Endothelial cell of hepatic sinusoid (primary cell): ENCODE measurements around the gene ARHGAP10.

Source experiments
- in situ Hi-C: cut with HindIII; loops from 2 replicates; pipeline ENCODE4 v1.10.0; 2017; ENCODE audit warnings: low sequenced_read_pairs

ARHGAP10 gene

DNA sequence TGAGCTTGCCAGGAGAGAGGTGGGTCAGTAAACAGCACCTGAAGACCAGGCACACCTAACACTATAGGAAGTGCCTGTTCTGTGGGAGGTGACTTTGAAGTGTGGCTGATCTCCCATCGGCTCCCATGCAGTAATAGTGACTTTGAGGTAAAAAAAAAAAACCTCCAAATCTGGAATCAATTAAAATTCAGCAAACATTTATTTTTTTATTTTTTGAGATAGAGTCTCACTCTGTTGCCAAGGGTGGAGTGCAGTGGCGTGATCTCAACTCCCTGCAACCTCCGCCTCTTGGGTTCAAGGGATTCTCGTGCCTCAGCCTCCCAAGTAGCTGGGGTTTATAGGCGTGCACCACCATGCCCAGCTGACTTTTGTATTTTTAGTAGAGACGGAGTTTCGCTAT is 32.4 kb downstream of the ARHGAP10 start:
- in situ Hi-C loops, result no loop called here

DNA sequence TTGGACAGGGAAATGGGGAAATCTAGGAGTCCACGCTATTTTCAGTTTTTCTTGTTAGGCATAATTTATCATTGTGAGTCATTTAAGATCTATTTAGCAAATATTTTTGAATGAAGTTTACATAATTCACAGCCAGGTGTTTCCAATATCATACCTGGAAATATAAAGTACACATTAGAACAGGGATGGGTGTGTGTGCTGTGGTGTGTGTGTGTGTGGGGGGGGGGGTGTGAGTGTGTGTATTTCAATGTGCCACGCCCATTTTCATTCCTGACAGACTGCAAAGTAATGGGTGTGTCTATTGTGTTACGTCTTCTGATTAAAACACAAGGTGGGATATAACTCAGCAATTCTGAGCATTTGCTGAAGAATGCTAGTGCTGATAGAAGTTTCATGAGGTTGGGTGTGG is 33.2 kb downstream of the ARHGAP10 start:
- in situ Hi-C loops, result no loop called here

DNA sequence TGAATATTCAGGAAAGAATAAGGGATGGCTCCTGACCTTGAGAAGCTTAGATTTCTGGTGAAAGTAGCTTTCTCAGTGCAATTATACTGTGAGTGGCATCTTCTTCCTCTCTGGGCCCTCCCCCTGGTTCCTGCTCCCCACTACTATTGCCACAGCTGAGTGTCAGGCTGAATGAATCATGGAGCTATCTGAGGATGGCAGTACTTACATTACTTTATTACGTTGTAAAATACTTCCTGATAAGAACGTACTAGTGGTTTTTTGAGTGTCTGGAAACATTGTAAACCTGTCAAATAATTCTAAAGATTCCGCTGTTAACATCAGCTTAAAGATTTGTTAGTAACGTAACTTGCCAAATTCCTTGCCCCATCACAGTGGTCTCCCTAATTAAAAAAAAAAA is 36.2 kb downstream of the ARHGAP10 start:
- in situ Hi-C loops, result no loop called here

DNA sequence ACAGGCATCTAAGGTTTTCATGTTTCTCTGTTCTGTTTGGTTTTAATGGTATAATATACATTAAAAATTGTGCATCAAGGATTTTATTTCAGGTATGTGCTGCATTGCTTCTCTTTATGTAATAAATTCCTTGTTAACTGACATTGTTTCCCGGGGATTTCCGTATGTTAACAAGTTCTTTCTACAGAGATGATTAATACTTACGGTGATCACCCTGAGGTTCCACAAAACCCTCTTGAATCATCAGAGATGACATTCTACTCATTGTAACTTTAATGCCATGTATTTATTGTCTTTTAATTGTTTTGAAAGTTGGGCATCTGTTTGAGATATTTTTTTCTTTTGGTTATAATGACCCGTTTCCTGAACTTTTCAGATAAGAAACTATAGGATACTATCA is 37.5 kb downstream of the ARHGAP10 start:
- in situ Hi-C loops, result no loop called here

DNA sequence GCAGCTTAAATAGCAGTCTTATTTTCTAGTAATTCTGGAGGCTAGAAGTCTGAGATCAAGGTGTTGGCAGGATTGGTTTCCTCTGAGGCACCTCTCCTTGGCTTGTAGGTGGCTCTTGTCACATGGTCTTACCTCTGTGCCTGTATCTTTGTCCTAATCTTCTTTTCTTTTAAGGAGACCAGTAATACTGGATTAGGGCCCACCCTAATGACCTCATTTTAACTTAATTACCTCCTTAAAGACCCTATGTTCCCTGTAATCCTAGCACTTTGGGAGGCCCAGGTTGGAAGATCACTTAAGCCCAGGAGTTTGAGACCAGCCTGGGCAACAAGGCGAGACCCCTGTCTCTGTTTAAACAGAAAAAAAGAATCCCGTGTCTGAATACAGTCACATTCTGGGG is 38.9 kb downstream of the ARHGAP10 start:
- in situ Hi-C loops, result loop anchor here (5.0 kb wide), 1 partner anchor 39 kb away; the partner anchor contains the start of gene ARHGAP10

DNA sequence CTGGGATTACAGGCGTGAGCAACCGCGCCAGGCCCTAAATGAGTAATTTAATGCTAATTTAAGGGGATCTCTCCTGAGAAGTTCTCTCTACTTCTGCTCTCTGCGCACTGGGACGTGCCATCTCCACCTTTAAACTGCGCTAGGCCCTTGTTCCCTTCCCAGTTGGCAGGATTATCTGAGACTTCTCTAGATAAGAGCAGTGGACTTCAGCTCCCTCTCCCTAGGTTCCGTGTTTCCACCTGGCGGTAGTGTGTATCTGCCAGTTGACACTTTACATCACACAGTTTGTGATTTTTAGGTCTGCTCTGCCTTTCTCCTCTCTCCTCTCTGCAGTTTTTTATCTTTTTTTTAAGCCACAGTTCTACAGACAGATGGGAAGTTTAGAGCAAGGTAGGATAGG is 40.2 kb downstream of the ARHGAP10 start:
- in situ Hi-C loops, result loop anchor here (5.0 kb wide), 1 partner anchor 40 kb away; the partner anchor contains the start of gene ARHGAP10

DNA sequence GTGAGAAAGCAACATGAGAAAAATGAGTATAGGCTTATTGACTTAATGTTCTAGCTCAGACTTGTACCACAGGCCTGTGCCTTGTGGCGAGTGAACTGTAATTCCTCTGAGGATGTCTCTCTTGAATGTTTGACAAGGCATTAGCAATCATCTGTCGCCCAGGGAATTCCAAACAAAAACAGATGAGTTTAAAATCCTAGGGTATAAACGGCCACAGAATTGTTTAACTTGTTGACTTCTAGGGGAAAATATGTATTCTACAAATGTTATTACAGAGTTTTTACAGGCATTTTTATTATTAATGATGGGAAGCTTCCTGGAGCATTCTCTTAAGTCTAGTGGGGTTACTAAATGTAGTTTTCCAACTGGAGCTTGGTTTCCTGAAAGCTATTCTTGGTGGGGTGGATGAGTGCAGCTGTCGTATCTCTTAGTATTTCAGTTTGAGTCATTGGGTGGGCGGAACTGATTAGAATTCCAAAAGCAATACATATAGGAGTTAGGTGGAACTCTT is 40.6 kb downstream of the ARHGAP10 start:
- in situ Hi-C loops, result loop anchor here (5.0 kb wide), 1 partner anchor 40 kb away; the partner anchor contains the start of gene ARHGAP10

DNA sequence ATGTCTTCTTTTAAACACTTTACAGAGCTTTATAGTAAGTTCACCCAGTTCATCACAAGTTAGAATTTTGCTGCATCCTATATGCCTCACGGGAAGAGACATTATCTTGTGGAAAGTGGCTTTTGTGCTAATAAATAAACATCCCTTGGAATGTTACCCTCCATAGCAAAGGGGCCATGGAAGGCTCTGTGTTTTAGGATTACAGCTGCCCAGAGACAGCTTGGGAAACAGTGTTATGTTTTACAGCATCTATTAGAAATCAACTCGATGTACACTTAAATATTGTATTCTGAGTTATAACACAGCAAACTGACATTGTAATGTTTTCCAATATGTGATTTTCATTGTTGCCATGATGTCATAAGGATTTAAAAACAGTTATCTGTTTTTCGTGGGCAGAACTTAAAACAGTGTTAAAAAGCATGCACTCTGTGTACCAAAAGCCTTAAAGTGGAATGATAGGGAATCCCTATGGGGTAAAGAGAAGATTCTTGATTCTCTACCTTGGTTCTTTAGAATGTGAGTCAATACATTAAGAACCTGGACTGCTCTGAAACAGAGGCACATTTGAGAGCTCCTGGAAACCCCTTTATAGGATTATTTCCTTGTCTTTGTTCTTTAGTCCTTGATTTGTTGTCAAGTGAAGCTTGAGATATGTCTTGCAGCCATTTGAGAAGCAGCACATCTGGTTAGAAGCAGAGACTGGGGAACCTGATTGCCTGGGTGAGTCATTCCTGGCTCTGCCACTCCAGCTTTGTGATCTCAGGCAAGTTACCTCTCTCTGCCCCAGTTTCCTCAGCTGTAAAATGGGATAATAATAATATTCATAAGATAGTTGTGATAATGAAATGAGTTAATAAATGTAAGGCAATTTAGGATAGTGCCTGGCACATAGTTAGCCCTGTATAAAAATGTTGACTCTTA is 41.6 kb downstream of the ARHGAP10 start:
- in situ Hi-C loops, result loop anchor here (5.0 kb wide), 1 partner anchor 41 kb away; the partner anchor contains the start of gene ARHGAP10

DNA sequence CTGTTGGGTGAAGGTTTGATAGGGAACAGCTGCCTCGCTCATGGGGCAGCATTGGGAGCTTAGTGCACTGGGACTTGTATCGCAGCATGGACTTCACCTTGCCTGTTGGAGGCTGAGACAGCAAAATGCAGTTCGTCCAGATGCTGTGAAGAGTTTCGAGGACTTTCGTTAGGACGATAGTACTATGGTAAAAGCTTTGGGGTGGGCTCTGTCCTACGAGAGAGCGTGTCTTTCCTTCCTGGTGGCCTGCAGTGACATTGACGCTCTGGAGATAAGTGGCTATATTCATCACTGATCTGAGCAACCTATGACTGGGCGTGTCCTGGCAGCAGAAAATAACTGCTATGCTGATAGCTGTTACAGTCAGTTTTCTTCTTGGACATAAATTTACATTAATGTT is 44.8 kb downstream of the ARHGAP10 start:
- in situ Hi-C loops, result no loop called here

DNA sequence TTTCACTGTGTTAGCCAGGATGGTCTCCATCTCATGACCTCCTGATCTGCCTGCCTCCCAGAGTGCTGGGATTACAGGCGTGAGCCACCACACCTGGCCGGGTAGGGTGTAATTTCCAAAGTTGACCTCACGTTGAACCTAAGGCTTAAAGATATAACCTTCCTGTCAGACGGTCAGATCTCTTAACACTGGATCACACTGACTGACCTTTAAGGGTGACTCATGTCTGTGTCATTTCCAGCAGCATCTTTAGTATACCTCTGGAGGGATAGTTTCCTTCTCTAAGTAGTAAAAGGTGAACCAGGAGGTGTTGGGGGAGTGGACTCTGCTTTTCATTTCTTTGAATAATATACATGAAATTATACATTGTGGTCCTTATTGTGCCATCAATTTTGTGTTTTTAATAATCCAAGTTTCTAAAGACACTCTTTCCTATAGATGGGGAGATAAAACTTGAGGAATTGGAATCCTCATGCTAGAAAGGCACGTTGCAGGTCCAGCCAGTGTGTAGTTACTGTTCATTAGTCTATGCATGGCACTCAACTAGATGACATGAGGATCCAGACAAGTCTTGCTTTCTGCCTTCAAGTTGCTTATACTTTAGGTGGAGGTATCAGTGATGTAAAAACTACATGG is 45.7 kb downstream of the ARHGAP10 start:
- in situ Hi-C loops, result no loop called here

DNA sequence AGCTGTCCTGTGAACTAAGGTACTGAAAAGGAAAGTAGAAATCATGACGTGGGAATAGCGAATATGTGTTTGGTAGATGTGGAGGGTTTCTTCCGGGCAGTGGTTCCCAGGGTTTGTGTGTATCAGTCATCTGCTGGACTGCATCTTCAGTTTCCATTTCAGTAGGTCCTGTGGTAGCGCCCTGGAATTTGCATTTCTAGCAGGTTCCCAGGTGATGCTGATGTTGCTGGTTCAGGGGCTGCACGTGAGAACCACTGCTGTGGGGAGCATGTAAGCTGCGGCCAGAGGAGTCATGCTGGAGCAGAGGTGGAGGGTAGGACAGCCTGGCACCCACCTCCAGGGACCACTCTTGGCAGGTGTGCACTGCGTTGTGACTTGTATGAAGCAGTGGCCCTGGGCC is 47.1 kb downstream of the ARHGAP10 start:
- in situ Hi-C loops, result no loop called here

DNA sequence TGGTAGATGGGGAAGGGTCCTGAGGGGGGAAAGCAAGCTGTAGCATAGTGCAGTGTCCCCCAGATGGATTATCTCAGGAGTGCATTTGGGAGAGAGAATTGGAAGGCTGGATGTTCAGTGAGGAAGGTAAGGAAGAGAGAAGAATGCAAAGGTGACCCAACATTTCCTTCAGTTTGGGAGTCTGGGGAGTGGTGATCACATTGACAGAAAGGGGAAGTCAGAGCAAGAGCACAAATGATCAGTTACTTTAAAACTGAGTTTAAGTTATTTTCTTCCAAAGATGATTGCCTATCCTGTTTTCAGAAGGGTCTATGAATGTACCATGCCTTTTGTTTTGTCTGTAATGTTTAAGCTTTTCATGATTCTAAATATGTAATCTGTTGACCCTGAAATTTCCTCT is 47.6 kb downstream of the ARHGAP10 start:
- in situ Hi-C loops, result no loop called here

DNA sequence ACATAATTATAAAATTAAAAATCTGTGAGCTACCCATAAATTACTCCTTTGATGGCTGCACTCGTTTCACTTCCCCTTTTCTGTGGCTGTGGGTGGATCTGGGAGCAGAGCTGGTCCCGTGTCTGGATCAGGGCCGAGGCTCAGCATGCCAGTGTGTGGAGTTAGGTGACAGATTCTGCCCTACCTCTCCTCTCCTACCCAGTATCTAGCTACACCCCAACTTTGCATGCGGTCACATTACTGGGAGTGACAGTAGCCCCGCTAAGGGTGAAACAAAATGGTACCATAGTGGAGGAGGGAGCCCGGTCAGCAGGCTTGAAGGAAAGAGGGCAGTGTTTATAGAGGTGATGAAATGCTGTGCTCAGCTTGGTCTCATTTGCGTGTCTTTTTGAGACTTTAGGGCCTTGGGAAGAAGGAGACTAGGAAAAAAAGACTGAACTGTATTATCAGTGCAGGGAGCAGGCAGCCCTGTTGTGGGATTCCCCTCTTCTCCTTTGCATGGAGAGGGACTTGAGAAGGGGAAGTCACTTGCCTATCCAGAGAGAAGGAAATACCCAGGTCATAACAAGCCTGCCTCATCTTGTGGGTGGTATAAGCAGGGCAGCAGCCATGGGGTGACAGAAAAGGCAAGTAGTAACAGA is 48.4 kb downstream of the ARHGAP10 start:
- in situ Hi-C loops, result no loop called here

DNA sequence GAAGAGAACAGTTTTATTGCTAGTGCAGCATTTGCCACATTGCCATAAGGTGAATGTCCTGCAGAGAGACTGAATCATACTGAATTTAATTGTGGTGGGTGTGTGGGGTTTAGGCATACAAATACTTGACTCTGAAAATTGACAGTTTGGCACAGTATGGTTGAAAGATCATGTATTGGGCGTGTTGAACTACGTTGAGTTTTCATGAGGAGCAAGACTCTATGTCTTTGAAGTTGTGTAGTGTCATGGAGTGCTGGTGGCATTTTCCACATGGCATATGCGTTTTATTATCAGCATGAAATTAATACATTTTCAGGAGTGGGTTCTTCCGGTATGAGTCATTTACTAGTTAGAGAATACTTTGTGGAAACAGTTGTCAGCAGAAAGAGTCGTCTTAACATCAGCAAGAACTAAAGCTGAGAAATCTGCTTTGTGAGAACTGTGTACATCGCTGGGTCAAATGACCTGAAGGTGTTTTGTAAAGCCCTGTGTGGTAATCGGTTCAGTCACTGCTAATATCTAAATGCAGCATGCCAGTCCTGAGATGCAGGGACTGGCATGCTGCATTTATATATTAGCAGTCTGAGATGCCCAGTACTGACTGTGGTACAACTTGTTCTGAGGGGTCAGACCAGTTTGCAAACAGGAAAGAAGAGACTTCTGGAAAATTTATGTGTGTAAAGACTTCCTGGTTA is 50.3 kb downstream of the ARHGAP10 start:
- in situ Hi-C loops, result no loop called here

DNA sequence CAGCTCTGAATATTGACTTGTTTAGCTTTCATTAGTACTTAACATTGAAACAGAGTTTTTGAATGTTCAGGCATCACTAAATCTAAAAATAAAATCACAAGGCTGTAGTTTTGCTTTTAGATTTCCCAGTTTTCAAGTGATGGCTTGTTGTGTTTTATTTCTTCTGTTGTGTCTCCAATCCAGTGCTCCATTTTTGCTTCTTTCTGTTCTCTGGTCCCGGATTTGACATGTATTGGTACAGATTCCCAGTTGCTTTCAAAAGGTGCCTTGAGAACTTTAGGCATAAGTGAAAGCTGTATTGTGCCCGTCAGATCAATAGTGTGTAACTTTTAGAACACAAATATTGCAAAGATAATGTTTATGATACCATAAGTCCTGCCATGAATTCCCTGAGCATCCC is 53.2 kb downstream of the ARHGAP10 start:
- in situ Hi-C loops, result no loop called here

DNA sequence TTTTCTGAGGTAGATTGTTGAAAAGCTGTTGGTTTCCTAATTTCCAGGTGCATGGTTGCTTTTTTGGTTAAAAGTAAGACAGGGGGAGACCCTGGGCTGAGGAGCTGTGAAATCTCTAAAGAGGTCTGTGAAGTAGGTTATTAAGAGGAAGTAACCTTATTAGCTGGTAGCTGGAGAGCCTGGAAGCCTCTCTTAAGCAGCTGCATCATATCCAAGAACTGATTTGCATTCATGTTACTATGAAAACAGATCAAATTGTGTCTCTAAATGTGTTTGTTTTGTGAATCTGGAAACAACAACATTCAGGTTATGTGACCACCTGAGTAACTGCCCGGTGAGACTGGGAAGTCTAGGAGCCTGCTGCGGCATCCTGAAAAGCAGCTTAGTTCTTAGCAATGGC is 54.1 kb downstream of the ARHGAP10 start:
- in situ Hi-C loops, result no loop called here

DNA sequence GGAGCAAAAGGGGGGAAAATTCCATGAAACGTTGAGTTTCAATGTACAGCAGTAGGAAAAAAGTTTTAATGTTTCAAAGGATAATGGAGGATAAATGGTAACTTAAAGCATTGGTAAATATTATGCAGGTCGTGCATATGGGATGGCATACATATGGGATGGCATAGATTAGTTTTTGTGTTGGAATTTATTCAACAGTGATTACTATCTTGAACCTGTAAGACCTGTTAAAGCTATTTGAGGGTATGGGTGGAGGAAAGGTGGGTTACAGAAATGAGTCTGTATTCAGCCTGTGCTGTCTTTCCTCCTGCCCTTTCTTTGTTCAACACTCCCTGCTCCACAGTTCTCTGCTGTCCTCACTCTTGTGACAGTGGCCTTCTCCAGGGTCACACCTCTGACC is 54.6 kb downstream of the ARHGAP10 start:
- in situ Hi-C loops, result no loop called here

DNA sequence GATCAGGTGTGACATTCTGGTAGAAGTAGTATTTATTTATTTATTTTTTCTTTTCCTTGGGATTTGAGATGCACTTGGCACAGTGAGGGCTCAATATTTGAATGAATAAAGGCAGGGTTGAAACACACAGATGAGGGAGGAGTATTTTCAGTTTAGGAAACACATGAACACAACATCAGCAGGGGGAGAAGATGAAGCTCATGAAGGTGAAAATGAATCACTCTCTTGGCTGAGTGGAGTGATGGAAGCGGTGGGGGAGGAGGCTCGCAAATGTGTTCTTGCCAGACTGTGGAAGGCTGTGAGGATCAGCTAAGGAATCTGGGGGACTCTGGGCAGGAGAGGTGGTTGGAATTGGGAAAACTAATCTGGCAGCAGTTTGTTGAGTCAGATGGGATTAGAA is 55.3 kb downstream of the ARHGAP10 start:
- in situ Hi-C loops, result no loop called here

DNA sequence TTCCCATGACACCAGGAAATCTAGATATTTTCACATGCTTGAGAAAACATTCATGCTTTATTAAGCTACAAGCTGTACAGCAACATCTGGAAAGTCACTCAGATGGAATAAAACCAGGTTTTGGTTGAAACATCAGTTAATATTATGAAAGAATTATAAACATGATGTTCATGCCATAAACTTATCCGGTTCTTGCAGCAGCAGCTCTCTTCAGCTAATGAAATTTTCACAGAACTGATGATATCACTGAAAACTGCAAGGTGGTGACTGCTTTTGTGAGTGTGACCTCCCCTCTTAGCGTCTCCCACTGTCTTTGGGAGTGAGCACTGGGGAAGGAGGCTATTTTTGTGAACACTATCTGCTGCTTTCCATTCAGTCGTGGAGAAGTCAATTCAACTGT is 56.9 kb downstream of the ARHGAP10 start:
- in situ Hi-C loops, result no loop called here

DNA sequence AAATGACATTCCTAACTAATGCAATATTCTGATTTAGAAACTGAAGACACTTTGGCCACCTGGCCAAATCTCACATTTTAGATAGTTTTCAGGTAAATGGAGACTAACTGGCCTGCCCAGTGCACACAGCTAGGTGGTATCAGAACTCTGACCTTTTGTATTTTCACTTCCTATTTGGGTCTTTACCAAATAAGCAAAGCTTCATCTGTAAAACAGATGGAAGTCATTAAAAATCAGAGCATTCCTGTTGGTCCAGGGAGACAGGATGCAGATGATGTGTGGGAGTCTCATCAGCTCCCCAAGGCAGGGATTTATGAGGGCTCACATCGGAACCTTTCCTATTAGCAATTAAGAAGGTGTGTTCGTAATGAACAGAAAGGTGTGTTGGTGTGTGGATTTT is 57.7 kb downstream of the ARHGAP10 start:
- in situ Hi-C loops, result no loop called here

DNA sequence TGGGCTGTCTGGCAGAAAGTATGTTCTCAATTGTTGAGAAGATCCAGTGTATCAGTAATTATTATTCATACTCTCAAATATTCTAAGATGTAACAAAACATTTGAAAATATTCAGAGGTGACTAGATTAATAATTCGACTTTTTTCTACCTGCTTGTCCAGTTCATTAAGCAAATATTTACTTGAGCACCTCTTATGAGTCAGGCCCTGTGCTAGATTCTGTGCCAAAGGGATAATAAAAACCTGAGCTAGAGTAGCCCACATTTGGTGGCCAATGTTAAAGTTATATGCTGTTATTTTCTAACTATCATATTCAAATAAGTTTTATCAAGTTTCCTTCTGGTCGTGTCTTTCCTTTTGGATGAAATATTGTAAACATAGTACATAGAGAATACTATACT is 58.5 kb downstream of the ARHGAP10 start:
- in situ Hi-C loops, result no loop called here
